Bone marrow (tissue), 2 donors: Measurements from ENCODE around the gene PCDH9.

Experiments used
- DNase-seq, 2 donors: peaks; one replicate each; lab custom pipeline; 2025; lab: John Stamatoyannopoulos, UW

Gene PCDH9

DNA sequence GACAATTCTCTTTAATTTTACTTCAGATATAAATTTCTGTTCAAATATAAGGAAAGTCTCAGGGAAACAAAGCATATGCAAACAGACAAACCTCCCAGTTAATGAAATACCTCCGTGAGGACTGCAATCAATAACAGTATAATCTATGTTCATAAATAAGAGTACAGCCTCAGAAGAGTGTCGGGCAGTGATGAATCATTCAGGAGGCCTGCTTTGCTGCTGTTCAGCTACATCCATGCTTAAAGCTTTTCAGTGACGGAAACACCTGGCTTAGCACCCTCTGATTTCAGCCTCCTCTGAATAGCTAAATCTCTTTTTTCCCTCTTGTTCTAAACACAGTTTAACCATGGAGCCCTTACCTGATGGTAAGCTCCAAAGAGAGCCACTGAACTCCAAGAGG is 69.0 kb downstream of the PCDH9 start:
- no peak for DNase-seq

GRCh38 chr13:67158903-67159302 is 71.2 kb downstream of the PCDH9 start:
- DNase-seq = no peak

- DNase-seq = no peak
Measured at GRCh38 chr13:67156723-67157060, 73.4 kb downstream of the PCDH9 start.

GRCh38 chr13:67155898-67156722 is 74.0 kb downstream of the PCDH9 start:
- DNase-seq = no peak

DNA sequence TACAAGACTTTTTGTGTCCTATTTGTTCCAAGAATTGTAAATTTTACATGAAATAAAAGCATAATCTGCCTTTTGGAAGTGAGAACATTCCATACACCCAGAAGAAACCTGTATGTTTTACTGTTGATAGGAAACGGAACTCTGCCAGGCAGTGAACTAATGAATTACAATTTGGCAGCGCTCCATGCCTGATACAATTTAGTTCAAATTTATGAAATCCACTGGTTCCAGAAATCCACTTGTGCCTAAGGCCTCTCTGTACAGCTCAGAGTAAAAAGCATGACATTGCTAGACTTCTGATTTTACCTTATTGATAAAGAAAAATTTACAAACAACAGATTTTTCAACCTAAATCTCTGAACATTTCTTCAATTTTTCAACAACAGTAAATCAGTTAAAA is 78.1 kb downstream of the PCDH9 start:
- DNase-seq = no peak

DNA sequence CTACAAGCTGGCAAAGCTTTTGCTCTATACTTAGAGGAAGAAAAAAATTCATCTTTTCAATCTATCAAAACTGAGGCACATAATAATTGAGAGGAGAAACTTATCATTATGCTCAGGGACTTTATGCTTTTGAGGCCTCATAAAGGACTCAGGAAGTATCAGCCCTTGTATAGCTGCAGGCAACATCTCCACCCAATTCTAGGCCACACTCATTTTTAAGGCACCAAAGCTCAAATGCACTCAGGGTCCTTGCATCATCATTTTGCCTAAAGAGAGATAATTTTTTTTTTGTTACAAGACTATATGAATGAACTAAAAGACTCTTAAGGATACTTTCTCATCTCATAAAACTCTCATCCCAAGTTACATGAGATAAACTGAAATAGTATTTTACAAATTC is 78.5 kb downstream of the PCDH9 start:
- DNase-seq = no peak

DNA sequence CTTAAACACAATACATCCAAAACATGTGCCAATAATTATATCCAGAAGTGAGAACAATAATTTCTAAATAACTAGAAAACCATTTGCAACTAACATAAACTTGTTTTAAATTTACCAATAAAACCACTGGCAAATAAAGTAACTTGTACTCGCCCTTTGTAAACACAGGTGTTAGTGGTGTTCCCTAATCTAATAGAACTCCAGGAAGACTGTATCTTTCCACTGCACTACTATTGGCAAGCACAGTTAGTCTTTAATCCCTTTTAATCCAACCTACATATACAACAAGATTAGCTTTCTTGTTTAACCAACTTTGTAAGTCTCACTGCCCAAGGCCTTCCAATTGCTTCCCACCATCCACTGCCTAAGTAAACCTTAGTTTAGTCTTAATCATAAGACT is 79.5 kb downstream of the PCDH9 start:
- no peak for DNase-seq

DNA sequence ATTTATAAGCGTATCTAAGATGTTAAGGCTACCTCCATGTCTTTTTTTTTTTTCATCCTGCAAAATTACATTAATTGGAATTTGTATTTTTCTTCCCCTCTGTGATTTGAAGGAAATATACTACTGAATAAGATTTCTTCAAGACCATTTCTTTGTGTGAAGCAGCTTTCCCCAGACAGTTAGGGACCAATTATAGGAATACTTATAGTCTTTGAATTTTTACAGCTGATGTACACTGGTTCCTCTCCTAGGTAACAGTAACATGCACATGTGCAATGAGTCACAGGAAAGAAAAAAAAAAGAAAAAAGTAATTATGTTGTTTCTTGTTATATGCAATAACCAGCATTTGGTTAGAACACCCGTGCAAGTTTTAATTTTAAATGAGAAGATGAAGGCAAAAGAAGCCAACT is 82.0 kb downstream of the PCDH9 start:
- no peak for DNase-seq

GRCh38 chr13:67147342-67148133 is 82.6 kb downstream of the PCDH9 start:
- DNase-seq = no peak

DNA sequence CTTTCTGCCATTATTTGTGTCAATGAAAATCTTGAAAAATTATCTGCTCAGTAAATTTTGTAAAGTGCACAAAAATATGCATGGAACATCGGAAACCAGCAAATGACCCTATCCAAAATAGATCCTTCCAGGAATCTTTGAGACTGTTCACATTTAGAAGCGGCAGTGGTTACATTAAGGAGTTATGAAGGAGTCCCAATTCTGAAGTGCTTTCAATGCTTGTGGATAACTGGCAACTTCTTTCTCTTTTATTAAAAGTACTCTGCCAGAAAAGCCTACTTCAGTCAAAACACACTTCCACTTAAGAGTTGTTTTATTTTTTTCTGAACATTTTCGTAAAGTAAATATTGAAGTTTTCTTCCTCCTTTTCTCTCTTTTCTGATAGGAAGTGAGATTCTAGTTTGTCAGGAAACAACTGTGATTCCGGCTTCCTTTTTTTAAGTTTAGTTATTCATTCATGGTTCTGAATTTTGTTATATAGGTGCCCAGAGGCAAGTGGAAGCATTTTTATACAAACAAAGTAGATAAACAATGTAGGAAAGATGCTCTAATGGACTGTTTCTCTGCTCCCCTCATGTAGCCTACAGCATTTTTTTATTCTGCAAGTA is 83.5 kb downstream of the PCDH9 start:
- no peak for DNase-seq

DNA sequence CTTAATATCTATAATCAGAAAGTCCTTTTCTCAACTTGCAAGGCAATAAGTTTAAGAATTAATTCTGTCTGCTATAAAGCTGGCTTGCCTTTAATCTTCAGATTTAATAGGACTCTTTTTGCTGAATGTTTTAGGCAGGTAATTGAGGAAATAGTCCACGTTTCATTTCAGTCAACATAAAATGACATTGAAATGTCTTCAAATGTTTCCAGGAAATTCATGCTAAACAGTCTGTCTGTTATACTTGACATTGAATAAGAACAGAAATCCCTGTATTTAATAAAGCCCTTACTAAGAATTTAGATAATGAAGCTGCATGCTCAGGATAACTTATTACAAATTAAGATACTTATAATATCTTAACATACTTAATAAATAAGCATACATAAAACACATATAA is 84.2 kb downstream of the PCDH9 start:
- DNase-seq = no peak

GRCh38 chr13:67143544-67144115 is 86.5 kb downstream of the PCDH9 start:
- no peak for DNase-seq

DNA sequence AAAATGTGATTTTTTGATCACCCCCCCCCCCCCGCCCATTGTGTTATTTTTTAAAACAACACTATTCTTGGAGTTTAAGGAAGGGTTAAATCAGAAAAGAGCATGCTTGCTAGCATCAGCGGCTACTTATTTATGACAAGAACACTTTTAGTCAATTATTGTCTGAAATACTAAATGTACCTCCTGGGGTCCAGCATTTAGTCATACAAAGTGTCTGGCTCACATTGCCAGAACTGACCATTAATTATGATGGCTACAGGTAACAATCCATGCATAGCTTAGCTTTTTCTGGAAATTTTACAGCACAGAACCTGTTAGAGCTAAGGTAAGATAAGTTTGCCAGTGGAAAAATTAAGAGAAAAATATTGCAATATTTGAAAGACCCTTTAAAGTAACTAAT is 90.1 kb downstream of the PCDH9 start:
- no peak for DNase-seq

DNA sequence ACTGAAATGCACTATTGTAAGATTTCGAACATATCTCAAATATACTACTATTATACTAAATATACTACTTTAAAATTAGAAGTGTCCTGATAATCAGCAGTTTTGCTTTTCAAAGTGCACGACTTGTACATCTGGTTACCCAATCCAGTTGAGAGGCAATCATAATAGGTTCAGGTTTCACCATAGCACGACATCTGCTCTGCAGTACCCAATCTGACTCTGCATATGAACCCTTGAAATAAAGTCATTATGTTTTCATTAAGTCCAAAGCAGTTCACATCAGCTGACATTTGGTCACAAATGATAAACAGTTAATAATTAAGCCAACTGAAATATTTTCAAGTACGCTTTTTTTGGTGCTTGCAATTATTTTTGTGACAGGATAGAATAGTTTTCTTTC is 90.6 kb downstream of the PCDH9 start:
- no peak for DNase-seq

DNA sequence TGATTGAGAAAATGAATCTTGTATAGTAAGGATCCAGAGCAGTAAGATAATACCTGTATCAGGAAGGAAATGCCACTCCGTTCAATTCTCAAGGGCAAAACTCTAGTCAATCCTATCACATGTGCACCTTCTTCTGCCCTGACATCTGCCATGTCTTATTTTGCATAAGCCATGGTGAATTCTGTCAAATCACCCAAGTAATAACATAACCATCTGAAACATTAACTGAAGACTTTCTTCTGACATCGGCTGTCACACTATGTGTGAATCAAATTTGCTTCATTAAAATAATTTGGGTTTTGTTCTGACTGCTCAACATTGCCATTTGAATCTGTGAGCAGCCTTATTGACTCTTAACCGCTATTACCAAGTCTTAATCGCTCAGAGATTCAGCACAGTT is 91.2 kb downstream of the PCDH9 start:
- DNase-seq = no peak

DNA sequence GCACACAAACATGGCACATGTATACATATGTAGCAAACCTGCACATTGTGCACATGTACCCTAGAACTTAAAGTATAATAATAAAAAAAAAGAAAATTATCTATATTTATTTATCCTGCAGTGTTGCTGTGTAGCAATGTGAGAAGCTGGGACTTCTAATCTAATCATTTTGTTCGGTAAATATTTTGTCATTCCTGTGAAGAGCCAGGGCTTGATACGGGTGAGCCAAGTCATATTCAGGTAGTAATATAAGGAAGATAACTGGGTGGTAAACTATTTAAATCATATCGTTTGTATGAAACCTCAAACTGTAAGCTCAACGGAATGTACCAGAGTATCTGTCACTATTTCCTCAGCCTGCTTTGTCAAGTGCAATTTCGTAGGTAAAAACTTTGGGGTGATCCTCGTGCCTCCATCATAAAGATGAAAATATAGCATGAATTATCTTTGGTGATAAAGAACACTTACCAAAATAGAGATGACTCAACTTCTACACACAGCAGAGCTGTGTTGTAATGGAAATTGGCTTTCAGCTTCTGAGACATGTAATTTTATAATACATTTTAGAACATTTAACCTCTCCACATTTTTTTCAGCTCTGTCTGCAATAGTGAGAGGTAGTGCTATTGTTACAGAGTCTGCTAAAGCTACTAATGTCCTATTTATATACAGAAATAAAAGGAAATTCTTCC is 92.9 kb downstream of the PCDH9 start:
- DNase-seq = no peak

GRCh38 chr13:67136157-67136556 is 94.0 kb downstream of the PCDH9 start:
- DNase-seq = no peak

DNA sequence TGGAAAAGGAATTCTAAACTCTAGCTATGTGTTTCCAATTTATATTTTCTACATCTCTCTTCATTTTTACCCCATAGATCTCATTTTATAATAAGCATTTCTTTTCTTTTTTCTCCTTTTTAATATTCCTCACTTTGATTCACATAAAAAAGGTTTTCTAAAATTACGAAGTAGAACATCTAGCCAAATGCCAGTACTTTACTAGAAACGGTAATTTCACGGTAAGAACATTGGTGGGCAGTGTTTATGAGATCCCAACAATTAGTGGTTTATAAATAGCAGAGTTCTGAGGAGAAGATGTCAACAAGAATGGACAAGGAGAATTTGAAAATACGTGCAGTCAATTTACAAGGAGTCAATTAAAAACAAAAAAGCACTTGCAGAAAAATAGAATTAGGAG is 94.8 kb downstream of the PCDH9 start:
- DNase-seq = no peak

- no peak for DNase-seq
Measured at GRCh38 chr13:67134417-67135129, 95.6 kb downstream of the PCDH9 start.

DNA sequence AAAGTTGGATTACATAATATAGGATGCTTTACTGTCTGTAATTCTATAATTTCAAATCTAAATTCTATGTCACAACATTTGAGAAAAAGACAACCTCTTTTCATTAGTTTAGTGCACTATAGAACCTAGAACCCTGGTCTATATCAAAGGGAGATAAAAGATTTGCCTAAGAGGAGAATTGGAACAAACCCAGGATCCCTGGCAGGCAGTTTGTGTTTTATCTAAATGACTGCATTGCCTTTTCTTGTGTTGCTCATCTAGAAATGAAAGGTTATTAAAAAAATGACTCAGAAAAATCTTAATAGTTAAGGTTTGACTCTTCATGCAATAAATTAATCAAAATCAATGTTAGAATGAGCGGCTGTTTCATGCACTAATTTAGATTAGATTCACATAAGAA is 96.7 kb downstream of the PCDH9 start:
- no peak for DNase-seq

GRCh38 chr13:67131393-67131792 is 98.7 kb downstream of the PCDH9 start:
- no peak for DNase-seq

GRCh38 chr13:67130444-67130843 is 99.7 kb downstream of the PCDH9 start:
- no peak for DNase-seq
